Body of pancreas (tissue), 4 donors: ENCODE results near the gene PHYKPL. TPM values are rescaled to one million over a fixed set of nuclear protein-coding genes. Genes with fewer than 3 reads are reported as not detected.
"Not testable (repeated sequence)": the region's sequence is repeated elsewhere in the genome, so short reads cannot be mapped to it uniquely, and the experiment has no call there.

Experiments used
- ATAC-seq: fragments of 150-250 bp; one replicate; pipeline ENCODE4 v1.9.1; 2016
- DNase-seq, 4 donors: peaks; one replicate each; pipeline ENCODE4 v3.0.0-alpha.2; 2019
- H3K27ac ChIP-seq, 4 donors: fragments of 200-600 bp; sonication (generic); 1 replicate in 3 of 4; 2 replicates in 1 of 4; pipeline versions ENCODE4 v1.5.1 to v1.6.1; 2016 to 2019; ENCODE audit warnings: mild to moderate bottlenecking in 1 of 4, mixed read lengths in 1 of 4, moderate library complexity in 1 of 4
- H3K27me3 ChIP-seq, 2 donors: fragments of 200-600 bp; sonication (generic); one replicate each; pipeline ENCODE4 v1.6.0; 2016; ENCODE audit warnings: mild to moderate bottlenecking in 1 of 2
- H3K36me3 ChIP-seq, 2 donors: fragments of 200-600 bp; sonication (generic); replicated peaks in 1 of 2; 2 replicates each; pipeline ENCODE4 v1.5.1; 2016; ENCODE audit warnings: low read depth in 2 of 2; ENCODE audit not compliant: insufficient read depth in 1 of 2
- H3K4me1 ChIP-seq: fragments of 200-600 bp; sonication (generic); one replicate; pipeline ENCODE4 v1.6.0; 2016
- H3K4me3 ChIP-seq, 2 donors: fragments of 200-600 bp; sonication (generic); 1 replicate in 1 of 2; 2 replicates in 1 of 2; pipeline ENCODE4 v1.5.1; 2016 to 2019
- H3K9me3 ChIP-seq, 3 donors: fragments of 200-600 bp; sonication (generic); 1 replicate in 2 of 3; 2 replicates in 1 of 3; pipeline ENCODE4 v1.5.1; 2016
- POLR2A ChIP-seq, 3 donors: fragments of 450-650 bp; IDR thresholded peaks; one replicate each; pipeline ENCODE4 v1.6.1; 2016; ENCODE audit warnings: antibody characterized with exemption in 3 of 3, mild to moderate bottlenecking in 2 of 3
- WGBS, 2 donors: methylation state at CpG; one replicate each; pipeline ENCODE4 v1.1.5; 2017; 5-methylcytosine and 5-hydroxymethylcytosine counted together
- intact Hi-C: fragments of 100-400 bp; cut with DNase I; formaldehyde crosslinking; loops from one replicate; pipeline ENCODE4 v1.15.1; 2023
- total RNA-seq, 2 donors: library from RNA; depleted of rRNA; stranded (reverse); fragments of >200 nt; gene quantifications; one replicate each; pipeline ENCODE4 v1.1.0, GENCODE V29; 2016
- TF ChIP-seq, protein P1 (sequence below), 7 experiments: fragments of 450-650 bp in 4 of 7; fragments of 200-600 bp in 3 of 7; sonication (generic) in 3 of 7; IDR thresholded peaks; one replicate each; pipeline ENCODE4 v1.5.1; 2016 to 2019; ENCODE audit warnings: antibody characterized with exemption in 7 of 7

PHYKPL gene
- total RNA-seq, 2 donors from 2014 or later = 47.0 to 76.5 TPM

DNA sequence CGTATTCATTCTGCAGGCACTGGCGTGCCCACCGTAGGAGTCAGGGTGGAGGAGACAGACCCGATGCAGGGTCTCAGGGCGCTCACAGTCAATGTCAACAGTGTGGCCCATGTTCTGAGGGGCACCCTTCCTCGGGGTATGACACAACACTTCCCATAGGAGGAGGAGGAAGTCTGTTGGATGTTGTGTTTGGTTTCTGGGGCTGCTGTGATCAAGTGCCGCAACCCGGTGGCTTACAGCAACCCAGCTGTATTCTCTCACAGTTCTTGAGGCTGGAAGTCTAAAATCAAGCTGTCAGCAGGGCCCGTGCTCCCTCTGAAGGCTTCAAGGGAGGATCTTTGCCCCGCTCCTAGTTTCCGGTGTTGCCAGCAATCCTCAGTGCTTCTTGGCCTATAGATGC lies 33.9 kb downstream of the PHYKPL start:
- Histone ChIP-seq H3K9me3 (no peaks in the 10 kb centered on the region), H3K4me3 (no peak overlapping the region), H3K27me3 (no peaks in the 10 kb centered on the region), H3K27ac (no peak overlapping the region), H3K36me3 (no peaks in the 10 kb centered on the region), H3K4me1 (no peaks in the 10 kb centered on the region)
- intact Hi-C loops = no loop called here
- 75 to 85% methylated on average over 11 of the region's 11 CpGs for WGBS, 2 donors
- ATAC-seq (no peak), DNase-seq (no peak)
- TF ChIP-seq POLR2A (IDR thresholded peaks at IDR 0.05) = no peak
- TF ChIP-seq, protein P1, sequence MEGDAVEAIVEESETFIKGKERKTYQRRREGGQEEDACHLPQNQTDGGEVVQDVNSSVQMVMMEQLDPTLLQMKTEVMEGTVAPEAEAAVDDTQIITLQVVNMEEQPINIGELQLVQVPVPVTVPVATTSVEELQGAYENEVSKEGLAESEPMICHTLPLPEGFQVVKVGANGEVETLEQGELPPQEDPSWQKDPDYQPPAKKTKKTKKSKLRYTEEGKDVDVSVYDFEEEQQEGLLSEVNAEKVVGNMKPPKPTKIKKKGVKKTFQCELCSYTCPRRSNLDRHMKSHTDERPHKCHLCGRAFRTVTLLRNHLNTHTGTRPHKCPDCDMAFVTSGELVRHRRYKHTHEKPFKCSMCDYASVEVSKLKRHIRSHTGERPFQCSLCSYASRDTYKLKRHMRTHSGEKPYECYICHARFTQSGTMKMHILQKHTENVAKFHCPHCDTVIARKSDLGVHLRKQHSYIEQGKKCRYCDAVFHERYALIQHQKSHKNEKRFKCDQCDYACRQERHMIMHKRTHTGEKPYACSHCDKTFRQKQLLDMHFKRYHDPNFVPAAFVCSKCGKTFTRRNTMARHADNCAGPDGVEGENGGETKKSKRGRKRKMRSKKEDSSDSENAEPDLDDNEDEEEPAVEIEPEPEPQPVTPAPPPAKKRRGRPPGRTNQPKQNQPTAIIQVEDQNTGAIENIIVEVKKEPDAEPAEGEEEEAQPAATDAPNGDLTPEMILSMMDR (IDR thresholded peaks at IDR 0.05) = no peak

DNA sequence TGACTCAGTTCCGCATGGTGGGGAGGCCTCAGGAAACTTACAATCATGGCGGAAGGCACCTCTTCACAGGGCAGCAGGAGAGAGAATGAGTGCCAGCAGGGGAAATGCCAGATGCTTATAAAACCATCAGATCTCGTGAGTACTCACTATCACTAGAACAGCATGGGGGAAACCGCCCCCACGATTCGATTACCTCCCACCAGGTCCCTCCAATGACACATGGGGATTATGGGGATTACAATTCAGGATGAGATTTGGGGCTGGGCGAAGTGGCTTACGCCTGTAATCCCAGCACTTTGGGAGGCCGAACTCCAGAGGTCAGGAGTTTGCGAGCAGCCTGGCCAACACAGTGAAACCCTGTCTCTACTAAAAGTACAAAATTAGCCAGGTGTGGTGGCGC lies 34.5 kb downstream of the PHYKPL start:
- intact Hi-C loops, H3K4me3 ChIP-seq: not testable (repeated sequence)

DNA sequence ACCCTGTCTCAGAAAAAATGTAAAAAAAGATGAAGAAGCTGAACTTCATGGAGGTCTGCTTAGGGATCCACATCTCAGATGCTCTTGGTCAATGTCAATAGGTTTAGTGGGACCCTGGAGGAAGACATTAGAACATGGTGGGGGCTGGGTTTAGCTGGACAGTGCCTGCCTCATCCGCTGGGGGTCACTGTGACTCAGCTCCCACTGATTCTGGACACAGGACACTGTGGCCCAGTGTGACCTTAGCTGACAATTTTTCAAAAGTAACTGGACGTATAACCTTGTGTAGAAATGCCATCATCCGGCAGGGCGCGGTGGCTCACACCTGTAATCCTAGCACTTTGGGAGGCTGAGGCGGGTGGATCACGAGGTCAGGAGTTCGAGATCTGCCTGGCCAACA lies 35.6 kb downstream of the PHYKPL start:
- no peak for TF ChIP-seq POLR2A (IDR thresholded peaks at IDR 0.05)
- TF ChIP-seq, protein P1 (IDR thresholded peaks at IDR 0.05) = peak in 5 of 7 experiments; percentile 21 to 35 (median 28)
- Histone ChIP-seq H3K4me1 (no peaks in the 10 kb centered on the region), H3K27ac (no peak overlapping the region), H3K9me3 (no peaks in the 10 kb centered on the region), H3K36me3 (no peaks in the 10 kb centered on the region), H3K4me3 (no peak overlapping the region), H3K27me3 (peaks cover 0 to 3% of the 10 kb centered on the region in 2 donors)
- WGBS, 2 donors = 69 to 72% methylated on average over 7 to 8 of the region's 8 CpGs
- intact Hi-C loops = no loop called here
- DNase-seq (peak in 1 of 4 donors; percentile 28), ATAC-seq (no peak)

More for the DNA sequence above, 34.5 kb downstream of the PHYKPL start:
- H3K27me3 ChIP-seq, H3K9me3 ChIP-seq, H3K27ac ChIP-seq, H3K4me1 ChIP-seq, ATAC-seq, H3K36me3 ChIP-seq, DNase-seq: not testable (repeated sequence)
- 72 to 76% methylated on average over 10 to 11 of the region's 11 CpGs for WGBS, 2 donors

- ATAC-seq = no peak
- no peak overlapping the region for H3K27ac ChIP-seq
- WGBS, 2 donors = 69 to 74% methylated on average over 5 to 7 of the region's 7 CpGs
- peaks cover 0 to 4% of the 10 kb centered on the region in 2 donors for H3K27me3 ChIP-seq
- no peaks in the 10 kb centered on the region for H3K9me3 ChIP-seq
- H3K36me3 ChIP-seq = no peaks in the 10 kb centered on the region
- DNase-seq = no peak
- H3K4me1 ChIP-seq = no peaks in the 10 kb centered on the region
- TF ChIP-seq, protein P1 (IDR thresholded peaks at IDR 0.05) = no peak
- TF ChIP-seq POLR2A (IDR thresholded peaks at IDR 0.05) = no peak
- no peak overlapping the region for H3K4me3 ChIP-seq
- intact Hi-C loops = no loop called here
Observed at GRCh38 chr5:178196281-178196812, 36.3 kb downstream of the PHYKPL start.

GRCh38 chr5:178194026-178194425 lies 38.6 kb downstream of the PHYKPL start:
- no peak overlapping the region for H3K27ac ChIP-seq
- H3K4me1 ChIP-seq = no peaks in the 10 kb centered on the region
- 37 to 48% methylated on average over 4 to 7 of the region's 7 CpGs for WGBS, 2 donors
- no peak overlapping the region for H3K4me3 ChIP-seq
- no peaks in the 10 kb centered on the region for H3K9me3 ChIP-seq
- intact Hi-C loops = no loop called here
- H3K36me3 ChIP-seq = no peaks in the 10 kb centered on the region
- peaks cover 0 to 4% of the 10 kb centered on the region in 2 donors for H3K27me3 ChIP-seq
- no peak for DNase-seq
- ATAC-seq = no peak
- no peak for TF ChIP-seq POLR2A (IDR thresholded peaks at IDR 0.05)
- TF ChIP-seq, protein P1 (IDR thresholded peaks at IDR 0.05) = no peak
